Measurements from ENCODE around the gene WFDC12.

GRCh38 chr20:45156713-45157112 is 32.4 kb upstream of the WFDC12 start:
- TF ChIP-seq POLR2A (IDR thresholded peaks at IDR 0.05; ENCODE audit: low read length) (no peak), GATA1 (IDR thresholded peaks at IDR 0.05; ENCODE audit: low read depth, low read length) (no peak)
